GM12872 (cell line): ENCODE measurements around the gene NT5DC1.

Source experiments
- CTCF ChIP-seq: IDR thresholded peaks from 3 replicates; pipeline ENCODE4 v1.5.1; 2011; ENCODE audit warnings: low read depth, mild to moderate bottlenecking, low read length, moderate library complexity; ENCODE audit not compliant: insufficient read depth

NT5DC1 gene

DNA sequence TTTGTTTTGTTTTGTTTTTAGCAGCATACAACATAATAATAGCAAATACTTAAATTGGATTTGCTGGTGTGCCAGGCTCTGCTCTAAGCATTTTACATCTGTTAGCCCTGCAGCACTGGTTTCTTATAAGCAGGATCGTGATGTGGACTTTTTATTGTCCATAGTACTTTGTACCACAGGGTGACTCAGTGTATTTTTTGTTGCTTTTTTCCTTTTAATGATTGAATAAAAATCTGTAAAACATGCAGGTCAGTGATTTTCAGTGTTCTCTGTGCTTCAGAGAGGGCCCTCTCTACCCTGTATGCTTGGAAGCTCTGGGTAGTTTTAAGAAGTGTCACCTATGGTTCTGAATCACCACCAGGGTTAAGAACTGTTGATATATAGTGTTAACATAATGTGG is 4.0 kb downstream of the NT5DC1 start:
- no peak for TF ChIP-seq CTCF

DNA sequence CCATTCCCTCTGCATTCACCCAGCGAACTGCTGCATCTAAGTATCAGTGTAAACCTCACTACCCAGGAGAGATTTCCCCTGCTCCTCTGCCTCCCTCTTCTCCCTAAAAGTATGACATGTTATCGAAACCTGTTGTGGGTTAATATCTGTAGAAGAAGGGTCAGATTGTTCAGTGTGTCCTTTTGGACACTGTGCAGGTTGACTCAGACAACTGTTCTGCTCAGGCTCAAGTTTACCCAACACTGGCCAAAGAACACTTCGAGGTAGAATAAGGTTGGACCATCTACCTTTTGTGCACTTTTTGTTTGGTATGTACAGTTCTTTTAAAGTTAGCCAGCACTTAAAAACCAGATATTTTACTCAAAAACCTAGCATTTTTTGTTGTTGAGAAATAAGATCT is 4.6 kb downstream of the NT5DC1 start:
- TF ChIP-seq CTCF = no peak

DNA sequence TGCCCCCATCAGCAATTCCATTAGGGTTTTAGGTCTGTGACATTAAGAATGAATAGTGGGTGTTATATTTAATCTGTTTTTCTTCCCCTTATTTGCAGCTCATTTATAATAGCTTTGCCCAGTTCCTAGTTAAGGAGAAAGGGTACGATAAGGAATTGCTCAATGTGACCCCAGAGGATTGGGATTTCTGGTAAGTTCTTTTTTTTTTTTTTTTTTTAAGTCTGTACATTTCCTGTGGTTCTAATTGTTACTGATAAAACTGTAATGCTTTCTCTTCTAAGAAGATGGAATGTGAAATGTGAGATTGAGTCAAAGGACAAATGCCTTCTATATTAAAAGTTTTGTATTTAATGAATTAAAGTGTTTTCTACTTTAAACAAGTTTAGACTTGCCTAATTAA is 5.5 kb downstream of the NT5DC1 start:
- TF ChIP-seq CTCF = no peak

- TF ChIP-seq CTCF = no peak
Measured at GRCh38 chr6:116108836-116109235, 8.2 kb downstream of the NT5DC1 start.

GRCh38 chr6:116111552-116112528 is 11.2 kb downstream of the NT5DC1 start:
- TF ChIP-seq CTCF = peak; percentile 81

GRCh38 chr6:116113386-116113785 is 12.7 kb downstream of the NT5DC1 start:
- TF ChIP-seq CTCF = no peak

DNA sequence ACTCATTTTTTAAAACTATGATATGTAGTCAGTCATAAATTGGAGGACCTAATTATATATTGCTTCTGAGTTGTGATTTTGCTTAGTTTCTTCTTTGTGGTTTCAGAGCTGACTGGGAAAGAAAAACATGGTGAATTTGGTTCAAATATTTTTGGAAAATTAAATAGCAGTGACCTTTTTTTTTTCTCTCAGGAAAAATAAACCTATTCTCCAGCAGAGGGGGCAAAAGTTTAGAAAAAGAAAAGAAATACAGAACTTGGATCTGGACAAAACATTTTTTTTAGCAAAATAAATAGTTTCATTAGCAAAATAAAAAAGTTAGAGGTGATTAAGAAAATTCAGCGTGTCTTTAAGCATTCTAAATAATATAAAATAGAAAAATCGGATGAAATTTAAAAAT is 15.1 kb downstream of the NT5DC1 start:
- no peak for TF ChIP-seq CTCF
